Prostate gland (tissue), 2 donors: Measurements from ENCODE around the gene B4GALT5.

Experiments used
- CTCF ChIP-seq, 4 experiments: fragments of 200-600 bp in 2 of 4; fragments of 450-650 bp in 2 of 4; sonication (generic) in 2 of 4; IDR thresholded peaks; 1 replicate in 3 of 4; 2 replicates in 1 of 4; pipeline ENCODE4 v1.5.1; 2016 to 2019; ENCODE audit warnings: antibody characterized with exemption in 4 of 4, mild to moderate bottlenecking in 2 of 4, moderate library complexity in 2 of 4
- POLR2A ChIP-seq: fragments of 450-650 bp; IDR thresholded peaks from one replicate; pipeline ENCODE4 v1.6.1; 2016; ENCODE audit warnings: antibody characterized with exemption, mild to moderate bottlenecking
- POLR2AphosphoS5 ChIP-seq: sonication (generic); formaldehyde crosslinking; IDR thresholded peaks from one replicate; pipeline ENCODE4 v1.6.1; 2017; ENCODE audit warnings: antibody characterized with exemption

GRCh38 chr20:49725694-49726093, 12.0 kb upstream of the B4GALT5 start:
- TF ChIP-seq CTCF (IDR thresholded peaks at IDR 0.05), result no peak
- TF ChIP-seq POLR2A, result no peak
- no peak for TF ChIP-seq POLR2AphosphoS5
